Subcutaneous abdominal adipose tissue (tissue), 5 donors: Measurements from ENCODE around the gene KRT71.
A peak's percentile ranks its signal among the peaks of the same experiment; 100 is the strongest.

Experiments used
- H3K27ac ChIP-seq: one replicate; pipeline ENCODE4 v1.7.0; 2013; ENCODE audit warnings: low read depth, mild to moderate bottlenecking, inconsistent platforms, low read length, moderate library complexity
- H3K27me3 ChIP-seq, 5 donors: one replicate each; pipeline ENCODE4 v1.7.0; 2013; ENCODE audit warnings: low read length in 5 of 5, inconsistent platforms in 1 of 5; ENCODE audit not compliant: control insufficient read depth in 5 of 5, insufficient read depth in 4 of 5
- H3K36me3 ChIP-seq, 5 donors: one replicate each; pipeline ENCODE4 v1.7.0; 2013; ENCODE audit warnings: low read length in 5 of 5; ENCODE audit not compliant: control insufficient read depth in 5 of 5, insufficient read depth in 5 of 5
- H3K4me1 ChIP-seq, 5 donors: one replicate each; pipeline ENCODE4 v1.7.0; 2013; ENCODE audit warnings: low read length in 5 of 5, mild to moderate bottlenecking in 3 of 5, moderate library complexity in 1 of 5; ENCODE audit not compliant: control insufficient read depth in 5 of 5, insufficient read depth in 5 of 5
- H3K4me3 ChIP-seq, 5 donors: one replicate each; pipeline ENCODE4 v1.7.0; 2013; ENCODE audit warnings: low read length in 5 of 5, low read depth in 1 of 5
- H3K9ac ChIP-seq, 5 donors: one replicate each; pipeline ENCODE4 v1.7.0; 2013; ENCODE audit warnings: low read length in 5 of 5, mild to moderate bottlenecking in 4 of 5, moderate library complexity in 3 of 5
- H3K9me3 ChIP-seq, 5 donors: one replicate each; pipeline ENCODE4 v1.7.0; 2013; ENCODE audit warnings: low read length in 5 of 5; ENCODE audit not compliant: control insufficient read depth in 5 of 5
- donor health status: healthy.
- donor health status: healthy.
- donor health status: healthy.
- donor health status: healthy.
- donor health status: healthy.

Gene KRT71

DNA sequence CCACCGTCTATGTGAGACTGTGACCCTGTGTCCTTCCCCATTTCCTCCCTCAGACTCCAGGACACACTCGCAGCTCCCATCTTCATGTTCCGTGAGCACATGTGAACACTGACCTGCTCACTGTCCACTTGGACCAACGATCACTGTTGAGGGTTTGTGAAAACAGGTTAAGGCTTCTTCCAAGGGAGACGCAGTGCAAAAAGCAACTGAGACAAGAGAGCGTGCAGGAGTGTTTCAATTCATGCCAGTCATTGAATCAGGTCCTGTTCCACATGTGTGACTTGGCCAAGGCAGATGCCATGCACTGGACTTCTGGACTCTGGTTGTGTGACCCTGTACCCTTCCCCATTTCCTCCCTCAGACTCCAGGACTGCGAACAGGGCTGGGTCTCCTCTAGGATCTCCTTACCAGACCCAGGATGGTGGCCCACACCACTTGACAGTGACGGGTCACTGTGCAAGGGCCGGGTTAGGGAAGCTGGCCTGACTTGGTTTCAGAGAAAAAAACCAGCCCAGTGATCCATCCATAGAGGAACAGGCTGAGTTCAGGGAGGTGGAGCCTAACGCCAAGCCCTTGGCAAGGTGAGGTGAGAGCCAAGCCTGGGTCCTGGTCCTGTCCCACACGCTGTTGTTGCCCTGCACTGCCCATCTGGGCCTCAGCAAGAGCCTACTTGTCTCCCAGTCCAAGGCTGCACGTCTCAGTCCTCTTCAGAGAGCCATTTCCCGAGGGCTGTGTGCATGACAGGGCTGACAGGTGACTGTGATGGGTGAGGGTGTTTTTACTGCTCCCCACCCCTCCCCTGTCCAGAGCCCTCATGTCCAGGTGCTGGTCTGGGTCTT lies 27.1 kb downstream of the KRT71 start:
- Histone ChIP-seq H3K27ac (no peak overlapping the region), H3K4me3 (no peak overlapping the region), H3K27me3 (peaks cover 0 to 3% (median 0%) of the 10 kb centered on the region in 5 donors), H3K9ac (no peak overlapping the region), H3K36me3 (no peaks in the 10 kb centered on the region), H3K4me1 (peaks cover 3 to 38% (median 27%) of the 10 kb centered on the region in 5 donors), H3K9me3 (no peaks in the 10 kb centered on the region)

DNA sequence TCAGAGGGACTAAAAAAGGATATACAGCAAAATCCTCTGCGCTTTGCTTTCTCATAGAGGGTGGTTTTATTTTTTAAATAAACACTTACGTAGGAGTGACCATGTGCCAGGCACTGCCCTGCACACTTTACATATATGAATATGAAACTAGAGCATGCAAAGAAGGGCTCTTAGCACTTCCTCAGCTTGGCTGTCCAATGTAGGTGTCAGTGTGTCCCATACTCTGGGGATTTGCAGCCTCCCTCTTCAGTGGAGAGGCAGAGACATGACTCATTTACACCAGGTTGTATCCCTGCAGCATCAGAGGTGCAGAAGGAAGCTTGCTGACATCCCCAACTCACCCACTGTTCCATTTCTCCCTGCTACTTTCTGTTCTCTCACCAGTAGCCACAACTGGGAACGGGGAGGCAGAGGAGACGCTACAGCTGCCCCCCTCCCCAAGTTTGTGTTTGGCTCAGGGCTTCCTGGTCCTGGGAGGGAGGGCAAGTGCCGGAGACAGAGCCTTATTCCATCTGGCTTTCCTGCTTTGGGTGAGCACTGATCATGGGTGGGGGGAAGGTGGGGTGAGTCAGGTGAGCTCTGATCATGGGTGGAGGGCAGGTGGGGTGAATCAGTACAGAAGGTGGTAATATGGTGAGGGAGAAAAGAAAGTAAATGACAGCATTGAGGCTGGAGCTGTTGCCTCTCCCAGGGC lies 27.9 kb downstream of the KRT71 start:
- no peak overlapping the region for H3K4me3 ChIP-seq
- peaks cover 3 to 42% (median 28%) of the 10 kb centered on the region in 5 donors for H3K4me1 ChIP-seq
- H3K27ac ChIP-seq: no peak overlapping the region
- no peak overlapping the region for H3K9ac ChIP-seq
- peaks cover 0 to 3% (median 0%) of the 10 kb centered on the region in 5 donors for H3K27me3 ChIP-seq
- H3K36me3 ChIP-seq: no peaks in the 10 kb centered on the region
- H3K9me3 ChIP-seq: no peaks in the 10 kb centered on the region

DNA sequence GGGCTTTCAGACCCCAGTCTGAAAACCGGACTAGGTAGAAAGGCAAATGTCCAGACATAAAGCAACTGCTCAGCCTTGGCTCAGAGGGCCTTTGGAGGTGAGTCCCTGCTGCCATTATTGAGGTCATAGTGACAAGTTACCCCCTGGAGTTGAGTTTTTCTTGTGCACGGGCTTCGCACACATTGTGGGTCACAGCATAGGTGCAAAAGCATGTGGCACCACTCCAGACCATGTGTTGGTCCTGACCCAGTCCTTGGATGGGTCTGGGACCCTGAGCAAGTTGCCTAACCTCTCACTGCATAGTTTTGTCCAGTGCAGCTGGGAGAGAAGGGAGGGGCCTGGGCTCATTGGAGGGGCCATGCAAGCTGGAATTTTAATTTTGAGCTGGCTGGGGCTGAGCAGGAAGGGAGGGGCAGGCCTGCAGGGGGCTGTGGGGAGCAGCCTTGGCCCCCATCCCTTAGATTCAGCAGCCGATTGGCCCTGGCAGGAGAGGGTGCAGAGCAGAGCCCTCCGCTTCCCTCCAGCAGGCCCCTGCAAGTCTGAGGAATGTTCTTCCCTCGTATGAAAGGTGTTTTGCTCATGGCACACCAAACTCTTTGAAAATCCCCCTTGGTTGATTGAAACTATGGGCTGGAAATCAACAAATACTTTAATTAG lies 28.6 kb downstream of the KRT71 start:
- Histone ChIP-seq H3K9me3 (no peaks in the 10 kb centered on the region), H3K9ac (no peak overlapping the region), H3K36me3 (no peaks in the 10 kb centered on the region), H3K4me3 (no peak overlapping the region), H3K4me1 (peaks cover 3 to 42% (median 28%) of the 10 kb centered on the region in 5 donors), H3K27me3 (no peaks in the 10 kb centered on the region), H3K27ac (no peak overlapping the region)

GRCh38 chr12:52523824-52524223 lies 29.1 kb downstream of the KRT71 start:
- Histone ChIP-seq H3K4me1 (peaks cover 3 to 42% (median 28%) of the 10 kb centered on the region in 5 donors), H3K9me3 (no peaks in the 10 kb centered on the region), H3K27ac (no peak overlapping the region), H3K4me3 (no peak overlapping the region), H3K36me3 (no peaks in the 10 kb centered on the region), H3K9ac (no peak overlapping the region), H3K27me3 (no peaks in the 10 kb centered on the region)

DNA sequence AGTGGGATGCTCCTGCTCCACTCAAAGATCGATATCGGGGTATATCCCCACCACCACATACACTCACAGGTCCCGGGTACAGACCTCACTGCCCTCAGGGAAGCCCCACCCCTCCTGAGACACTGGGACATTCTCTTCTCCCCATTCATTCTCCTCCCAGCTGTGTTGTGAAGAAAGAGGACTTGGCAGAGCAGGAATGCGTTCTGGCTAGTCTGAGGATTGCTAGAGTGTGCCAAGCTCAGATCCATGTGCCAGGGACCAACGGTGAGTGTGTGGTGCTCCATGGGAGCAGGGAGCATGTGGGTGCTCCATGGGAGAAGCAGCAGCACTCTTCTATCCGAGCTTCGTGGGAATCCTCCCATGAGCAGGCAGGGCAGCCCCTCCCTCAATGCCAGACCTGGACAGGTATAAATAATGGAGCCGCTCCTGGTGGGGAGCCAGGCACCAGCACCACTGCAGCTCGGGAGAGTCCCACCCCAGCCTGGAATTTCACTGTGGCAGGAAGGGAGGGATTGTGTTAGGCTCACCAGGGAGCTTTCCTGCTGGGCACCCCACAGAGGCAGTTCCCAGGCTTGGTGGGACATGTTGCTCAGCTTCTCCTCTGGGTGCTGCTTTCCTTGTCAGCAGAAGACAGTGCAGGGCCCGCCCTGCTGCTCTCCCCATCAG lies 30.5 kb downstream of the KRT71 start:
- no peaks in the 10 kb centered on the region for H3K27me3 ChIP-seq
- no peaks in the 10 kb centered on the region for H3K36me3 ChIP-seq
- H3K9me3 ChIP-seq: no peaks in the 10 kb centered on the region
- peaks cover 3 to 36% (median 28%) of the 10 kb centered on the region in 5 donors for H3K4me1 ChIP-seq
- H3K4me3 ChIP-seq: no peak overlapping the region
- H3K27ac ChIP-seq: peak overlapping the region; percentile 54
- H3K9ac ChIP-seq: no peak overlapping the region

DNA sequence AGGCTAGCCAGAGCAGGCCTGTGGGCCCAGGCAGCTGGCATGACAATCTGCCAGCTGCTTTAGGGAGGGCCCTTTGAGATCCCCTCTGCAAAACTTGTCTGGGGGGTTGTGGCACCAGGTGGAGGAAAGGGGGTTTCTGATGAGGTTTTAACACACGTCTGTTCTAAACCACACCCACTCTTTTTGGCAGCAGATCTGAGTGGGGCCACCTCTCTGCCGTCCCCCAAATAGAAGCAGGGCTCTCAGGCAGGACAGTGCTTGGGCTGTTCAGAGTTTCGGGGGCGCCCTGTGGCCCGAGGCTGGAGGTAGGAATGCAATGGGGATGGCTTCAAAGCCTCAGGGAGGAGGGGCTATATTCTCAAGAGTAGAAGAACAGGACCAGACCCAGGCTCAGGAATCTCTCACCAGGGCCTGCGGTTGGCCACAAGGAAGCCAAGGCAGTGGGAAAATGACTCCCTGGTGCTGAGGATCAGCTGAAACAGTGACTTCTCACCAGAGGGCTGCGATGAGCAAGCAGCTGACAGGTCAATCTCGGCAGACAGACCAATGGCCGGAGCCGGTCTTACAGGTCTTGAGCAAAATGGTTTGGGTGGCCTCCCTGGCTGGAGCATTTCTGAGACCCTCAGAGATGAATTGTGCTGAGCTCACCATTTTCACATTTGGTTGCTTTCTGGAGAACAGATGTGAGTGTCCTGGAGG lies 31.2 kb downstream of the KRT71 start:
- Histone ChIP-seq H3K4me1 (peaks cover 3 to 40% (median 30%) of the 10 kb centered on the region in 5 donors), H3K9ac (no peak overlapping the region), H3K9me3 (no peaks in the 10 kb centered on the region), H3K27ac (peak overlapping the region; percentile 54), H3K27me3 (no peaks in the 10 kb centered on the region), H3K4me3 (no peak overlapping the region), H3K36me3 (no peaks in the 10 kb centered on the region)

- Histone ChIP-seq H3K4me3 (no peak overlapping the region), H3K9me3 (no peaks in the 10 kb centered on the region), H3K4me1 (peaks cover 3 to 45% (median 36%) of the 10 kb centered on the region in 5 donors), H3K27ac (peak overlapping the region; percentile 54), H3K27me3 (no peaks in the 10 kb centered on the region), H3K36me3 (no peaks in the 10 kb centered on the region), H3K9ac (no peak overlapping the region)
These were observed 31.8 kb downstream of the KRT71 start for GRCh38 chr12:52521175-52521567.

GRCh38 chr12:52519826-52520662 lies 32.9 kb downstream of the KRT71 start, which contains the start of gene KRT5:
Gene KRT5 (minus strand): TSS chr12:52520394. CDS start chr12:52520296, 98 bp downstream.
- H3K4me3 ChIP-seq: no peak within 1 kb of the TSS
- H3K27ac ChIP-seq: no peak within 1 kb of the TSS
- no peak within 1 kb of the TSS for H3K9ac ChIP-seq
- peaks cover 3 to 52% (median 46%) of the 10 kb centered on the region in 5 donors for H3K4me1 ChIP-seq
- no peaks in the 10 kb centered on the region for H3K36me3 ChIP-seq
- no peaks in the 10 kb centered on the region for H3K27me3 ChIP-seq
- H3K9me3 ChIP-seq: no peaks in the 10 kb centered on the region

DNA sequence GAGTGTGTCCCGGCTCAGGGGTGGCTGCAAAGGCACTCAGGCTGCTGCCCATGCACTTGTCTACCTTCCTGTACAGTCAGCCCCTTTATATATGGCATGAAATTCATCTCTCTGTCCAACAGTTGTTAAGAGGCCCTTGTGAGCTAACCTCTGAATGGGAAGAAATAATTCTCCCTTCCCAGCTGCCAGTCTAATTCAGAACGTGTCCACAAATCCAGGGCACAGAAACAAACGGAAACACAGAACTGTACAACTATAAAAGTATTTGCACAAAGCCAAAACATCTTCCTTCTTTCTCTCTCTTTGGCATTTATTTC lies 33.6 kb downstream of the KRT71 start:
- no peak overlapping the region for H3K27ac ChIP-seq

More for the DNA sequence above, 33.6 kb downstream of the KRT71 start:
- peaks cover 6 to 54% (median 52%) of the 10 kb centered on the region in 5 donors for H3K4me1 ChIP-seq
- H3K9me3 ChIP-seq: no peaks in the 10 kb centered on the region
- no peaks in the 10 kb centered on the region for H3K36me3 ChIP-seq
- no peaks in the 10 kb centered on the region for H3K27me3 ChIP-seq
- no peak overlapping the region for H3K9ac ChIP-seq
- H3K4me3 ChIP-seq: no peak overlapping the region
